Heart left ventricle (tissue), 13 donors: ENCODE measurements around the gene EIF2AK3.

ENCODE experiments used
- POLR2A ChIP-seq, 2 donors: fragments of 450-650 bp; IDR thresholded peaks; one replicate each; pipeline ENCODE4 v1.6.1; 2017; ENCODE audit warnings: antibody characterized with exemption in 2 of 2, mild to moderate bottlenecking in 2 of 2, moderate library complexity in 2 of 2
- TF ChIP-seq, protein P1 (sequence below), 12 donors: fragments of 200-600 bp; sonication (generic) in 4 of 12; IDR thresholded peaks; one replicate each; pipeline versions ENCODE4 v1.5.0 to v1.8.0; 2018 to 2022; ENCODE audit warnings: antibody characterized with exemption in 12 of 12, mild to moderate bottlenecking in 5 of 12
- donor health status: ischemic (EF 13 %, LVEDD 7.1; RV severe dilation, severe dysfunction).
- donor health status: DM: no; HTN: yes; CAD: no.
- donor health status: DM: no; HTN: no; CAD: no.
- donor health status: ischemic (EF 25% LVEDD 6.9; RV normal size, moderate dysfunction).
- donor health status: ischemic (EF 25% LVEDD 5.7; RV mildly dilated, moderate dysfunction).
- donor health status: ischemic (EF 35%, LVEDD 5.7; RV mildly dilated, moderate dysfunction).
- donor health status: nonischemic (EF 11% LVEDD 7.7; RV severe dilation, severe dysfunction).
- donor health status: DM: yes; HTN: yes; CAD: no.
- donor health status: PGD.
- donor health status: ischemic (EF 29% LVEDD 5.4; RV normal size, mild dysfunction).
- donor health status: nonischemic (EF 23%, LVEDD 6.1; RV moderate dilation, normal function).

DNA sequence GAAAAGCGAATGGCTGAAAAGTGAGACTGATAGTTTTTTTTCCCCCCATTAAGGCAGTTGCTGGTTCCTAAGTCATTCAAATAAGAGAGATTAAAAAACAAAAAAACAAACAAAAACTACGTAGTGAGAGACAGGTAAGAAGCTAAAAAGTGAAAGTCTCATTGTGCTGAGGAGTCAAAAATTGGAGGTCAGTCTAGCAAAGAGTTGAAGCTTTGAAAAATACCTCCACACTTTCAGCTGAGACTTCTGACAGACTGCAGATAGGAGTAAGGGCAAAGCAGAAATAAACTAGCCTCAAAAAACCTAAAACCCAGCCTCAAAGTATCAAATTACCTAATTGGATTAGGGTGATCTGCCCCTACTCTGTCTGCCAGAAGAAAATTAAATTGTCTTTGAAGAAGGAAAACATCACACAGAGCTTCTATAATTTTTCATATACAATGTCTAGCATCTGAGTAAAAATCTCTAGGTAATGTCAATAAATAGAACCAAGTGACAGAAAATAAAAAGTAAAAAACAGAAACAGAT, 10.9 kb upstream of the EIF2AK3 start:
- TF ChIP-seq, protein P1, sequence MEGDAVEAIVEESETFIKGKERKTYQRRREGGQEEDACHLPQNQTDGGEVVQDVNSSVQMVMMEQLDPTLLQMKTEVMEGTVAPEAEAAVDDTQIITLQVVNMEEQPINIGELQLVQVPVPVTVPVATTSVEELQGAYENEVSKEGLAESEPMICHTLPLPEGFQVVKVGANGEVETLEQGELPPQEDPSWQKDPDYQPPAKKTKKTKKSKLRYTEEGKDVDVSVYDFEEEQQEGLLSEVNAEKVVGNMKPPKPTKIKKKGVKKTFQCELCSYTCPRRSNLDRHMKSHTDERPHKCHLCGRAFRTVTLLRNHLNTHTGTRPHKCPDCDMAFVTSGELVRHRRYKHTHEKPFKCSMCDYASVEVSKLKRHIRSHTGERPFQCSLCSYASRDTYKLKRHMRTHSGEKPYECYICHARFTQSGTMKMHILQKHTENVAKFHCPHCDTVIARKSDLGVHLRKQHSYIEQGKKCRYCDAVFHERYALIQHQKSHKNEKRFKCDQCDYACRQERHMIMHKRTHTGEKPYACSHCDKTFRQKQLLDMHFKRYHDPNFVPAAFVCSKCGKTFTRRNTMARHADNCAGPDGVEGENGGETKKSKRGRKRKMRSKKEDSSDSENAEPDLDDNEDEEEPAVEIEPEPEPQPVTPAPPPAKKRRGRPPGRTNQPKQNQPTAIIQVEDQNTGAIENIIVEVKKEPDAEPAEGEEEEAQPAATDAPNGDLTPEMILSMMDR (IDR thresholded peaks at IDR 0.05) = no peak
- no peak for TF ChIP-seq POLR2A (IDR thresholded peaks at IDR 0.05)
